HepG2 (cell line): ENCODE data around the gene RANBP6. TPM values are rescaled to one million over a fixed set of nuclear protein-coding genes. Genes with fewer than 3 reads are reported as not detected.

Source experiments
- ATAC-seq: fragments of 200-7000 bp; cut with Tn5 transposase; 3 replicates; pipeline ENCODE4 v1.9.1; 2020; ENCODE audit warnings: mild to moderate bottlenecking, moderate library complexity
- BruUV-seq: library from RNA; stranded (reverse); fragments of 400-500 nt; replicated peaks from 2 replicates; lab custom pipeline; 2021; lab: Mats Ljungman, UMichigan
- CTCF ChIA-PET: fragments of 300-600 bp; formaldehyde crosslinking; extraction: SDS; loops from one replicate; lab custom pipeline; 2021; ENCODE audit warnings: low total read pairs, inconsistent platforms, low intra/inter-chr PET ratio; lab: Yijun Ruan, JAX
- POLR2A ChIA-PET: fragments of 350-600 bp; sonication (Branson Sonifier 250); formaldehyde crosslinking; loops from one replicate; lab custom pipeline; 2020; ENCODE audit warnings: antibody characterized with exemption, inconsistent platforms; lab: Yijun Ruan, JAX
- DNase-seq: peaks from one replicate; pipeline ENCODE4 v3.0.0-alpha.2; 2015; ENCODE audit warnings: low spot score
- FAIRE-seq: peaks from 3 replicates; lab custom pipeline; 2011; peaks lifted over from hg19 to GRCh38; lab: Jason Lieb, UNC
- H2AFZ ChIP-seq: one replicate; pipeline ENCODE4 v1.6.1; 2011; ENCODE audit warnings: low read length, inconsistent platforms
- H3K27ac ChIP-seq: fragments of 300-600 bp; 3 replicates; pipeline ENCODE4 v1.8.0; 2011; ENCODE audit warnings: mixed run types, mild to moderate bottlenecking, mixed read lengths, low read length, inconsistent platforms; ENCODE audit not compliant: insufficient read depth; ENCODE audit errors: extremely low read length
- H3K27me3 ChIP-seq, 2 experiments: fragments of 200-600 bp in 1 of 2; 2 replicates in 1 of 2; 3 replicates in 1 of 2; pipeline versions ENCODE4 v1.6.0 to v1.8.0; 2011; ENCODE audit warnings: low read length in 2 of 2, mild to moderate bottlenecking in 2 of 2, moderate library complexity in 2 of 2, inconsistent platforms in 1 of 2; ENCODE audit not compliant: insufficient read depth in 2 of 2, control insufficient read depth in 1 of 2
- H3K36me3 ChIP-seq, 2 experiments: fragments of 200-600 bp in 1 of 2; replicated peaks in 1 of 2; 2 replicates in 1 of 2; 3 replicates in 1 of 2; pipeline versions ENCODE4 v1.5.1 to v1.8.0; 2011; ENCODE audit warnings: low read length in 2 of 2, inconsistent platforms in 1 of 2; ENCODE audit not compliant: insufficient read depth in 2 of 2, control insufficient read depth in 1 of 2
- H3K4me1 ChIP-seq: 2 replicates; pipeline ENCODE4 v1.5.1; 2012; ENCODE audit warnings: low read length, inconsistent platforms; ENCODE audit not compliant: insufficient read depth
- H3K4me2 ChIP-seq: 2 replicates; pipeline ENCODE4 v1.6.0; 2011; ENCODE audit warnings: low read depth, low read length, inconsistent platforms
- H3K4me3 ChIP-seq, 3 experiments: fragments of 200-600 bp in 1 of 3; sonication (generic), shearing (Covaris generic) in 1 of 3; replicated peaks in 1 of 3; 2 replicates each; pipeline ENCODE4 v1.5.1; 2011 to 2016; ENCODE audit warnings: low read length in 3 of 3, inconsistent platforms in 2 of 3, low read depth in 2 of 3, mild to moderate bottlenecking in 2 of 3, control low read depth in 1 of 3, mixed read lengths in 1 of 3; ENCODE audit not compliant: insufficient read depth in 1 of 3
- H3K79me2 ChIP-seq: one replicate; pipeline ENCODE4 v1.6.1; 2011; ENCODE audit warnings: low read length, inconsistent platforms; ENCODE audit not compliant: insufficient read depth
- H3K9ac ChIP-seq: 2 replicates; pipeline ENCODE4 v1.6.0; 2011; ENCODE audit warnings: mild to moderate bottlenecking, low read depth, low read length, inconsistent platforms; ENCODE audit not compliant: insufficient read depth
- H3K9me3 ChIP-seq: 2 replicates; pipeline ENCODE4 v1.5.1; 2012; ENCODE audit warnings: mild to moderate bottlenecking, low read length
- H4K20me1 ChIP-seq: 2 replicates; pipeline ENCODE4 v1.6.0; 2011; ENCODE audit warnings: inconsistent platforms, mild to moderate bottlenecking, low read length, moderate library complexity; ENCODE audit not compliant: insufficient read depth
- HNF4A ChIP-seq: sonication (generic); formaldehyde crosslinking; IDR thresholded peaks from 2 replicates; pipeline ENCODE4 v1.4.0; 2020; ENCODE audit warnings: missing genetic modification reagents
- MBNL3 ChIP-seq: fragments of 250-450 bp; sonication (Bioruptor Pico); conservative IDR thresholded peaks from 2 replicates; pipeline ENCODE4 v1.8.0; 2022; ENCODE audit warnings: mild to moderate bottlenecking, inconsistent platforms
- SP1 ChIP-seq, 2 experiments: fragments of 450-650 bp in 1 of 2; sonication (generic) in 1 of 2; formaldehyde crosslinking in 1 of 2; IDR thresholded peaks; 2 replicates each; pipeline versions ENCODE4 v1.4.0 to v1.6.1; 2016 to 2020; ENCODE audit warnings: missing genetic modification reagents in 1 of 2
- SRSF4 ChIP-seq: fragments of 200-400 bp; formaldehyde crosslinking; IDR thresholded peaks from one replicate; pipeline ENCODE4 v1.6.1; 2018; ENCODE audit warnings: mild to moderate bottlenecking, low read depth, low read length, moderate library complexity; ENCODE audit not compliant: poor library complexity, severe bottlenecking
- STAG1 ChIP-seq: sonication (generic); formaldehyde crosslinking; IDR thresholded peaks from 2 replicates; pipeline ENCODE4 v1.4.0; 2020; ENCODE audit warnings: missing genetic modification reagents
- TSC22D2 ChIP-seq: sonication (generic); formaldehyde crosslinking; IDR thresholded peaks from 2 replicates; pipeline ENCODE4 v1.5.1; 2020; ENCODE audit warnings: missing genetic modification reagents, mild to moderate bottlenecking, borderline replicate concordance
- ZNF101 ChIP-seq: sonication (generic); formaldehyde crosslinking; IDR thresholded peaks from 2 replicates; pipeline ENCODE4 v1.4.0; 2020; ENCODE audit warnings: mild to moderate bottlenecking, low read depth, missing genetic modification reagents, borderline replicate concordance
- ZNF121 ChIP-seq: sonication (generic); formaldehyde crosslinking; IDR thresholded peaks from 2 replicates; pipeline ENCODE4 v1.5.0; 2020; ENCODE audit warnings: mild to moderate bottlenecking, missing genetic modification reagents
- WGBS: methylation state at CpG from one replicate; pipeline ENCODE4 v1.1.6; 2017; ENCODE audit warnings: low lambda C conversion rate; 5-methylcytosine and 5-hydroxymethylcytosine counted together
- in situ Hi-C: cut with HindIII; loops from 2 replicates; pipeline ENCODE4 v1.10.0; 2017; ENCODE audit warnings: low pct_unique_long_range_greater_than_20kb; ENCODE audit not compliant: extremely low pct_ligation_motif_present
- intact Hi-C: fragments of 100-400 bp; cut with micrococcal nuclease; formaldehyde crosslinking; loops from one replicate; pipeline ENCODE4 v1.10.0; 2022; ENCODE audit not compliant: unreplicated experiment
- polyA plus RNA-seq, 8 experiments: library from polyadenylated mRNA; depleted of rRNA in 3 of 8; stranded (reverse) in 7 of 8; unstranded in 1 of 8; fragments of >200 nt; fragmentation: Illumina TruSeq in 4 of 8; extraction: Trizol in 4 of 8; gene quantifications; 2 replicates each; pipeline versions ENCODE4 v1.2.1 to v1.2.3, GENCODE V29; 2011 to 2016; ENCODE audit warnings: low read depth in 4 of 8, missing spikeins in 1 of 8, mixed read lengths in 1 of 8; ENCODE audit not compliant: insufficient read depth in 1 of 8
- total RNA-seq, 5 experiments: library from RNA; depleted of rRNA; stranded (reverse); fragments of >200 nt; fragmentation: Illumina TruSeq; extraction: Trizol; gene quantifications; 2 replicates each; pipeline ENCODE4 v1.2.3, GENCODE V29; 2016; ENCODE audit warnings: low read depth in 1 of 5
- TF ChIP-seq, protein P1 (sequence below): sonication (generic); formaldehyde crosslinking; IDR thresholded peaks from 2 replicates; pipeline ENCODE4 v1.5.0; 2020; ENCODE audit warnings: mild to moderate bottlenecking, missing genetic modification reagents, moderate library complexity
- TF ChIP-seq, protein P2 (sequence below): sonication (generic); formaldehyde crosslinking; IDR thresholded peaks from 2 replicates; pipeline ENCODE4 v1.4.0; 2020; ENCODE audit warnings: missing genetic modification reagents

Gene RANBP6
- total and polyA plus RNA-seq, 2 of the 13 experiments (the other 11 are each of a cell fraction or from before 2014, with no cell fraction given) = 7.5 to 26.0 TPM

DNA sequence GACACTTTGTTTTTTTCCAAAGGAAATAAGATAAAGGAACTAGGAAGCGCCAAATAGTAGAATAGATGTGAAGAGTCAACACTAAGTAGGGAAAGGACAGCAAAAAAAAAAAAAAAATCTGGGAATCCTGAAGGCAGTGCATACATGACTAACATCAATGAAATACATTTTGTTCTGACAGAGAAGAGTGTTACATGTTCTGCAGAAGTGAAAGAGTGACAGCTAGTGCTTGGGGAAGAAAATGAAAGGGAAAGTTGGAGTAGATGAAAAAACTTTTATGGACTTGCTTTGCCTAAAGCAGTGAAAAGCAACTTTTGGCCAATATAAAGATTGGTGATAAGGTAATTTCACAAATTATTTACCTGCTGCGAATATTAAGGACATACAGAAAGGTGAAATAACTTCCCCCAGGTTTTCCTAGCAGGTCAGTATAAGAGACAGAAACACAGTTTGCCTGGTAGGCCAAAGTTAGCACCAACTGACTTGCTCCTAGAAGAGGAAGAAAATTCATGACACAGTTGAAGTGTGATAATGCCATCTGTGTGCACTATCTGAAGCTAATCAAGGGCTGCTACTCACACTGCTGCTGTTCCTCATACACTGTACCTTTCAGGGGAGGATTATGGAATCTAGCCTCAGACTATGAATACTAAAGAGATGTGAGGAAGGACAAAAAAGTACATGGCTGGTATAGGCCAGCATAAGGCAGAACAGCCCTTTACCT lies 38.6 kb downstream of the RANBP6 start:
- no peak overlapping the region for H3K9ac ChIP-seq
- H3K4me1 ChIP-seq = no peaks in the 10 kb centered on the region
- DNase-seq (no peak), FAIRE-seq (no peak), ATAC-seq (no peak)
- H3K36me3 ChIP-seq = 0 out of 5 replicates have a peak, but pooled peaks cover 0 to 10% of the 10 kb centered on the region in 2 experiments
- no peak overlapping the region for H3K4me3 ChIP-seq
- no TSS peak for BruUV-seq
- intact Hi-C loops = no loop called here
- in situ Hi-C loops = no loop called here
- no peaks in the 10 kb centered on the region for H4K20me1 ChIP-seq
- TF ChIP-seq SRSF4 = no peak
- 0 out of 2 replicates have a peak, but pooled peaks have one; percentile 15 for TF ChIP-seq STAG1 (CRISPR knock-in tag)
- TF ChIP-seq, protein P1, sequence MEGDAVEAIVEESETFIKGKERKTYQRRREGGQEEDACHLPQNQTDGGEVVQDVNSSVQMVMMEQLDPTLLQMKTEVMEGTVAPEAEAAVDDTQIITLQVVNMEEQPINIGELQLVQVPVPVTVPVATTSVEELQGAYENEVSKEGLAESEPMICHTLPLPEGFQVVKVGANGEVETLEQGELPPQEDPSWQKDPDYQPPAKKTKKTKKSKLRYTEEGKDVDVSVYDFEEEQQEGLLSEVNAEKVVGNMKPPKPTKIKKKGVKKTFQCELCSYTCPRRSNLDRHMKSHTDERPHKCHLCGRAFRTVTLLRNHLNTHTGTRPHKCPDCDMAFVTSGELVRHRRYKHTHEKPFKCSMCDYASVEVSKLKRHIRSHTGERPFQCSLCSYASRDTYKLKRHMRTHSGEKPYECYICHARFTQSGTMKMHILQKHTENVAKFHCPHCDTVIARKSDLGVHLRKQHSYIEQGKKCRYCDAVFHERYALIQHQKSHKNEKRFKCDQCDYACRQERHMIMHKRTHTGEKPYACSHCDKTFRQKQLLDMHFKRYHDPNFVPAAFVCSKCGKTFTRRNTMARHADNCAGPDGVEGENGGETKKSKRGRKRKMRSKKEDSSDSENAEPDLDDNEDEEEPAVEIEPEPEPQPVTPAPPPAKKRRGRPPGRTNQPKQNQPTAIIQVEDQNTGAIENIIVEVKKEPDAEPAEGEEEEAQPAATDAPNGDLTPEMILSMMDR (CRISPR knock-in tag) = 0 out of 2 replicates have a peak, but pooled peaks have one; percentile 8
- no peak overlapping the region for H3K27ac ChIP-seq
- no peaks in the 10 kb centered on the region for H3K27me3 ChIP-seq
- CTCF ChIA-PET = no interaction called here
- no peaks in the 10 kb centered on the region for H3K79me2 ChIP-seq
- no peak overlapping the region for H3K4me2 ChIP-seq
- POLR2A ChIA-PET = no interaction called here
- H3K9me3 ChIP-seq = no peaks in the 10 kb centered on the region
- WGBS = 95% methylated on average over 2 of the region's 2 CpGs
- H2AFZ ChIP-seq = no peak overlapping the region

DNA sequence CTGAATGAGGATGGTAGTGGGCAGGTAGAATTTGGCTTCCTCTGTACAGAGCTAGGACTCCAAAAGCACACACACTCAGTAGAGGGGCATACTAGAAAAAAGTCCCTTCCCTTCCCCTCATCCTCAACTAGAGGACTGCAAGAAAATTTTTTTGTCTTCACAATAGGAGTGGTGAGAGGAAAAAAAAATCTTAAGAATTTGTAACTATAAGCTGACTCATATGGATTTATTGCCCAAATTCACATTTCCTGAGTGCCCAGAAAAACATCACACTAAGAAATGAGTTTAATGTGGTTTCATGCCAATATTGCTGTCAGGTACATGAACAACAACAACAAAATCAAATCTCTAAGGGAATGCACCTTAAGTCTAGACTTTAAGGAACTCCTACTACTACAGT lies 43.7 kb downstream of the RANBP6 start:
- Histone ChIP-seq H3K79me2 (no peaks in the 10 kb centered on the region), H4K20me1 (no peaks in the 10 kb centered on the region), H3K9me3 (no peaks in the 10 kb centered on the region), H3K4me3 (no peak overlapping the region), H3K27ac (no peak overlapping the region), H3K27me3 (no peaks in the 10 kb centered on the region), H3K4me2 (no peak overlapping the region), H3K4me1 (no peaks in the 10 kb centered on the region), H3K9ac (no peak overlapping the region), H2AFZ (no peak overlapping the region), H3K36me3 (peaks cover 0 to 7% of the 10 kb centered on the region in 2 experiments; a peak in 3 of 5 replicates)
- POLR2A ChIA-PET = no interaction called here
- no peak for ATAC-seq
- BruUV-seq = no TSS peak
- DNase-seq = no peak
- no peak for FAIRE-seq
- CTCF ChIA-PET = no interaction called here
- intact Hi-C loops = no loop called here
- in situ Hi-C loops = no loop called here
- TF ChIP-seq ZNF121 (CRISPR knock-in tag) = no peak
- TF ChIP-seq TSC22D2 = no peak
- no peak for TF ChIP-seq SP1 (IDR thresholded peaks at IDR 0.05)
- TF ChIP-seq SP1 (CRISPR knock-in tag; IDR thresholded peaks at IDR 0.05) = no peak
- no peak for TF ChIP-seq ZNF101 (CRISPR knock-in tag)
- TF ChIP-seq HNF4A (CRISPR knock-in tag) = no peak
- TF ChIP-seq, protein P2, sequence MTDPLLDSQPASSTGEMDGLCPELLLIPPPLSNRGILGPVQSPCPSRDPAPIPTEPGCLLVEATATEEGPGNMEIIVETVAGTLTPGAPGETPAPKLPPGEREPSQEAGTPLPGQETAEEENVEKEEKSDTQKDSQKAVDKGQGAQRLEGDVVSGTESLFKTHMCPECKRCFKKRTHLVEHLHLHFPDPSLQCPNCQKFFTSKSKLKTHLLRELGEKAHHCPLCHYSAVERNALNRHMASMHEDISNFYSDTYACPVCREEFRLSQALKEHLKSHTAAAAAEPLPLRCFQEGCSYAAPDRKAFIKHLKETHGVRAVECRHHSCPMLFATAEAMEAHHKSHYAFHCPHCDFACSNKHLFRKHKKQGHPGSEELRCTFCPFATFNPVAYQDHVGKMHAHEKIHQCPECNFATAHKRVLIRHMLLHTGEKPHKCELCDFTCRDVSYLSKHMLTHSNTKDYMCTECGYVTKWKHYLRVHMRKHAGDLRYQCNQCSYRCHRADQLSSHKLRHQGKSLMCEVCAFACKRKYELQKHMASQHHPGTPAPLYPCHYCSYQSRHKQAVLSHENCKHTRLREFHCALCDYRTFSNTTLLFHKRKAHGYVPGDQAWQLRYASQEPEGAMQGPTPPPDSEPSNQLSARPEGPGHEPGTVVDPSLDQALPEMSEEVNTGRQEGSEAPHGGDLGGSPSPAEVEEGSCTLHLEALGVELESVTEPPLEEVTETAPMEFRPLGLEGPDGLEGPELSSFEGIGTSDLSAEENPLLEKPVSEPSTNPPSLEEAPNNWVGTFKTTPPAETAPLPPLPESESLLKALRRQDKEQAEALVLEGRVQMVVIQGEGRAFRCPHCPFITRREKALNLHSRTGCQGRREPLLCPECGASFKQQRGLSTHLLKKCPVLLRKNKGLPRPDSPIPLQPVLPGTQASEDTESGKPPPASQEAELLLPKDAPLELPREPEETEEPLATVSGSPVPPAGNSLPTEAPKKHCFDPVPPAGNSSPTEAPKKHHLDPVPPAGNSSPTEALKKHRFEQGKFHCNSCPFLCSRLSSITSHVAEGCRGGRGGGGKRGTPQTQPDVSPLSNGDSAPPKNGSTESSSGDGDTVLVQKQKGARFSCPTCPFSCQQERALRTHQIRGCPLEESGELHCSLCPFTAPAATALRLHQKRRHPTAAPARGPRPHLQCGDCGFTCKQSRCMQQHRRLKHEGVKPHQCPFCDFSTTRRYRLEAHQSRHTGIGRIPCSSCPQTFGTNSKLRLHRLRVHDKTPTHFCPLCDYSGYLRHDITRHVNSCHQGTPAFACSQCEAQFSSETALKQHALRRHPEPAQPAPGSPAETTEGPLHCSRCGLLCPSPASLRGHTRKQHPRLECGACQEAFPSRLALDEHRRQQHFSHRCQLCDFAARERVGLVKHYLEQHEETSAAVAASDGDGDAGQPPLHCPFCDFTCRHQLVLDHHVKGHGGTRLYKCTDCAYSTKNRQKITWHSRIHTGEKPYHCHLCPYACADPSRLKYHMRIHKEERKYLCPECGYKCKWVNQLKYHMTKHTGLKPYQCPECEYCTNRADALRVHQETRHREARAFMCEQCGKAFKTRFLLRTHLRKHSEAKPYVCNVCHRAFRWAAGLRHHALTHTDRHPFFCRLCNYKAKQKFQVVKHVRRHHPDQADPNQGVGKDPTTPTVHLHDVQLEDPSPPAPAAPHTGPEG (CRISPR knock-in tag) = no peak
- no peak for TF ChIP-seq MBNL3
